GM19035 (cell line): ENCODE measurements around the gene RNU1-1.
"Not testable (repeated sequence)": the region's sequence is repeated elsewhere in the genome, so short reads cannot be mapped to it uniquely, and the experiment has no call there.

Source experiments
- ATAC-seq: cut with Tn5 transposase; IDR thresholded peaks from one replicate; pipeline ENCODE4 v1.9.1; 2021; ENCODE audit not compliant: unreplicated experiment

Gene RNU1-1

DNA sequence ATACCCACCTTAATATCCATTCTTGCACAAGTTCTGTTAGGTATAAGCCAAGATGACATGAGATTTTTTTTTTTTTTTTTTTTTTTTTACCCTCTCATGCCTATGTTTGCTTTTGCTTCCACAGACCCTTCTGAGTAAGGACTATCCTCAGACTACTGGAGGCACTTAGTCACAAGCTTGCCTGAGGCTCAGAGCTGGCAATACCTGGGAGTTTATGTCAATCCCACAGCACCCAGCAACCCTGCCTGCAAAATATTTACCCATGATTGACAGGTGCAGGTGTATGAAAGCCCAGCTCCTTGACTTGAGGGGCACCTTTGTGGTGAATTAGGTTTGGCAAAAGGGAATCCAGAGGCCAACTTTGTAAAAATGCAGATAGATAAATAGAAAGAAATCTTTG, 11.7 kb upstream of the RNU1-1 start:
- not testable (repeated sequence) for ATAC-seq

DNA sequence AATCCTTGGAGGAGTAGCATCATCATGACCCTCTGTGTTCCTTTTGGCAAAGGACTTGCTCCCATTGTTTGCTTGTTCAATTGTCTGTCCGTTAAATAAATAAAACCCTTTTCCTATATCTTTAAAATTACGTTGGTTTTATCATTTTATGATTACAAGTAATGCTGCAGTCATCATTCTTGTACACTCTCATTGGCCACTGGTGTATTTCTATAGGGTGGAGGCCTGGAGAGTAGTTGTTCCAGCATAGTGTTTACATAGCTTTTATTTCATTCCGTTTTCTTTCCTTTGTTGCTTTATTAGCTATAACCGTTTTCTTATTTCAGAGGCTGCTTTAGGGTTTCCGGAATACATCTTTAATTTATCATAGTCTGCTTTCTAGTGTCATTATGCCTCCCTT, 7.6 kb upstream of the RNU1-1 start:
- ATAC-seq = not testable (repeated sequence)

DNA sequence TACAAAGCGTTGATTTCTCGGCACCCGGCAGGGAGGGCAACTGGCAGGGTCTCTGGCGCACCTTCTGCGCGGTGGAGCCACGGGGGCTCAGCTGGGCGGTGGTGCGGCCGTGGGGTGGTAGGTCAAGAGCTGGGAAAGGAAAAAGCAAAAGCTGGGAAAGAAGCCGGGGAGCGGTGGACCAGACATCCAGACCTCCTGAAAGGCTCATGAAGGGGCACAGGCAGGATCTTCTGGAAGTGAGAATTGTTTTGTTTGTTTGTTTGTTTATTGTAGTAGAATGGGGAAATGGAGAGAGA, 7.2 kb upstream of the RNU1-1 start:
- ATAC-seq = no peak

DNA sequence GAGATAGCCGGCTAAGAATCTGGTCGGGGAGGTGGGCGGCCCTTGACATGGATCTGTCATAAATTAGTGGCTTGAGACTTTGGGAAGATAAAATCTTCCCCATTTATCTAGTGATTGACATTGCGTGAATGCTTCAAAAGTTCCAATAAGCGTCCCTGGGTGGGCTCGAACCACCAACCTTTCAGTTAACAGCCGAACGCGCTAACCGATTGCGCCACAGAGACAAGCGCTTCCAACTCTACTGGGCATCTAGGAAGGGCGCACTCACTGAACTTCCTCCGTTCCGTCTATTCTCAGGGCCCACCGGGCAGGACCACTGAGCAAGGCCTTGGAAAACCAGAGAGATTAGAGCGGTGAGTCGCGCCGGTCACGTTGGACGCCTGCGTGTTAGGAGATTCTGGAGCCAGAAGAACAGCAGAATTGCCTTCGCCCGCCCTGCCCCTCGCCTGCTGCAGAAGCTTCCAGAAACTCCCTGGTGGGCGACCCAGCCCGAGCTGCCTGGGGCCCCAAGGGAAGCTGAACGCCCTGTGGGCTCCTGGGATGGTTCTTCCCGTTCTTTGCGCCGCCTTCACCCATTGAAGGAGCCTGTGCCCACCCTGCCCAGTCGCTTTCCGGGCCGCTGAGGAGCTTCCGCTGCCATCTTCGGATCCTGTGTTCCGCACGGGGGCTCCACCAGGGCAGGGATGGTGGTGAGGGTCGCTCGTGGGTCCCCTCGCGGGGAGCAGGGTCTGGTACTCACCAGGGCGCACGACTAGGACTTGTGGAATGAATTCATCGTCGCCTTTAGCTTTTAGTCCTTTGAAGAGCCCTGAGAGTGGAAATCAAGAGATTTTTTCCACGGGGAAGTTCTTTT, 6.6 kb upstream of the RNU1-1 start:
- not testable (repeated sequence) for ATAC-seq

DNA sequence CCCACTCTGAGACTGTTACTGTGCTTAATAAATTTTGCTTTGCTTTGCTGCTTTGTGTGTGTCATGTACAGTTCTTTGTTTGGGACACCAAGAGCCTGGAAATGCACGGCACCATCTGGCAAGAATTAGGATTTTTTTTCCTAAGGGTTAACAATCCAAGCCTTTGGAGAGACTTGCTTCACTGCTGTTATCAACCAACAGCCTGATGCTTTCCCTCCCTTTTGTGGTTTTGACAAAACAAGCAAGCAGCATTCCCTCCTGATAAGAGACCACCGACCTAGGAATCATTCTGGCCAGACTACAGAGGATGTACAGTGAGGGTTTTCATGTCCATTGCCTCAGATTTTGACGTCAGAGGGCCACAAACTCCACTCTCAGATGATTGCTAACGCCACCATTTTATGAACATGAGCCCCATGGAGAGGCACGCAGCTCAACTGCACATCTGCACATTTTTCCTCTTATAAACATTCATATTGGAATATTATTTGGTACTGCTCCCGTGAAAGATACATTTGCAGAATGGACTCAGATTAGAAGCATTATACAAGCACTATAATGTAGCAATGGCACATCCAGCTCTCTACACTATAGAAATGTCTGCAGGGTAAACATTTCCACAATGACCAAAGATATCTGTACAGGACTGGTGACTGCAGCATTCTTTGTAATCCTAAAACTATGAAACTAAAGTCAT, 5.3 kb upstream of the RNU1-1 start:
- not testable (repeated sequence) for ATAC-seq

DNA sequence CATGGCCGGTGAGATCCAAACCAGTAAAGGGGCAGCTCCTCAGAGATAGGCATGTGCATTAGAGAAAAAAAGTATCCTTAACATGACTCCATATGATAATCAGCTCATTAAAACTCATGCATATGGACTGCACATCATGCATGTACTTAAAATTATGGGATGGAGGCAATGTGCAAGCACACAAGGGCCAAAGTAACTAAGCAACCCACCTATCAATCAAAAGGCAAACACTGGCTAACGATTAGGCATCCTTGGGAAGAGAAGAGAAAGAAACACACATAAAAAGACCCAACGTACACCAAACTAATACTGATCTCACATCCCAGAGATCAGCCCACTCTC, 4.8 kb upstream of the RNU1-1 start:
- not testable (repeated sequence) for ATAC-seq

DNA sequence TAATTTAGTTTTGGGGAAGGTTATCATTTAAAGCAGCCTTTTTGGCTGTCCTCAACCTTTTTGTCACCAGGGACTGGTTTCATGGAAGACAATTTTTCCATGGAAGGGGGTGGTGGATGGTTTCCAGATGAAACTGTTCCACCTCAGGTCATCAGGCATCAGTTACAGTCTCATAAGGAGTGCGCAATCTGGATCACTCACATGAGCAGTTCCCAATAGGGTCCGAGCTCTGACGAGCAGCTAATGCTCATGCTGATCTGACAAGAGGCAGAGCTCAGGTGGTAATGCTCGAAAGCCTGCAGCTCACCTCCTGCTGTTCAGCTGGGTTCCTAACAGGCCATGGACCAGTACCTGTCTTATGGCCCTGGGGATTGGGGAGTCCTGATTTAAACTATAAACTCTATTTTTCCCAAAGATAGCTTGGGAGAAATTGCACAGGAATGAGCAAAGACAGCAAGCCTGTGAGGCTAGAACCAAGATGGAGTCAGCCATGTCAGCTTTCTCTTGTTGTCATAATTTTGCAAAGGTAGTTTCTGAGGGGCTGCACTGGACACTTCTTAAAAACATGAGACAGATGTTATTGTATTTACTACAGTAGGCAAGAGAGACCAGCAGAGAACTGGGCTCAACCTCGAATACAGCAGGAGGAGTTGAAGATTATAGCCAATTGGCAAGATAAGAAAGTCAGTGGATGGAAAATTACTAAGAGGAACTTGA, 2.8 kb upstream of the RNU1-1 start:
- not testable (repeated sequence) for ATAC-seq

DNA sequence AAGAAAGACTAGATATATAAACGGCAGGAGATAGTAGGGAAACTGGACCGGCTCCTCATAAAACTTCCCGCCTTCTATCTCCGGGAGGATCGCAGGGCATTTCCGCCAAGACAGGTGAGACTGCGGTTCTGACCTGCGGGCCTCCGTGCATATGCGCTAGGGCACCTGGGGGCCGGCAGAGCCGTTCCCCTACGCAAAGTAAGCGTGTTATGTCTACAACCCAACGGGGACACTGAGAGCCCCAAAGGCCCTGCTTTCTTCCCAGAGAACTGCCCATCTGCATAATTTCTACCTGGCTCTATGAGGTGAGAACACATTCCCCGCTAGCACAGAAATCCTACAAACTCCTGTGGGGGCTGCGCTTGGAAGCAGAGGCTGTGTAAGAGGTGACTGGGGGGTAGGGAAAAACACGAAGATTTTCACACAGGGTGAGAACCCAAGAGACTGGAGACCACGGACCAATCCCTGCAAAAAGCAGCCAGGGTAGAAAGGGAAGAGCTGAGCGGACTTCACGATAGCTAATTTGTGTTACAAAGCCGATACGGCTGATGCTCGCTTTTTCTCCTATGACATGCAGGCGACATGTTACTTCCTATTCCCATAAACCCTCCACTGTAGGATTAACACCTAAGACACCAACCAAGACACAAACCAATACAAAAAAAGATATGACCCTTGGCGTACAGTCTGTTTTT, 526 bp downstream of the RNU1-1 start:
- ATAC-seq = peak; percentile 86

DNA sequence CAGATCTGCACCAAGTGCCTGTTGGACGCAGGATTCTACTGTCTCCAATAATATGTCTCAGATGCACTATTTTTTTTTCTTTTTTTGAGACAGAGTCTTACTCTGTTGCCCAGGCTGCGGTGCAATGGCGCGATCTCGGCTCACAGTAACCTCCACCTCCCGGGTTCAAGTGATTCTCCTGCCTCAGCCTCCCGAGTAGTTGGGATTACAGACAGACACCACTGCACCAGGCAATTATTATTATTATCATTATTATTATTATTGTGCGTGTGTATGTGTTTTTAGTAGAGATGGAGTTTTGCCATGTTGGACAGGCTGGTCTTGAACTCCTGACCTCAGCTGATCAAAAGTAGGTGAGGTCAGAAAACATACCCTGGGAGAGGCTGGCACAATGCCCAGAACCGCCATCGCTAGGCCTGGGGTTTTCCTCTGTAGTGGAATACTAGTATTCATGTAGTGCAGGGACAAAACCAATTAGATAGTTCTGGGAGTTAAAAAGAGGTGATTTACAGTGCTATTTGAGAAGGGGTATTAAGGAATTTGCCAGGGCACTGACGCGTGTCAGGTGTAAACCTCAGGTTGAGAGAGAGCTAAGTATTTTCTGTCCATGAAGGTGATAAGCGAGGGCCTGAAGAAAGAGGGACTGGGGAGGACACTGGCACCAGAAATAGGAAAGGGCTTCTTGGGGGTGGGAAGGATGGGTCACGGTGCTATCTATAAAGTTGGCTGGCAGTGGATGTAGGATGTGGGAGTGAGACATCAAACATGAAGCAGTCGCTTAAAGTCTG, 1.3 kb downstream of the RNU1-1 start:
- ATAC-seq = not testable (repeated sequence)

DNA sequence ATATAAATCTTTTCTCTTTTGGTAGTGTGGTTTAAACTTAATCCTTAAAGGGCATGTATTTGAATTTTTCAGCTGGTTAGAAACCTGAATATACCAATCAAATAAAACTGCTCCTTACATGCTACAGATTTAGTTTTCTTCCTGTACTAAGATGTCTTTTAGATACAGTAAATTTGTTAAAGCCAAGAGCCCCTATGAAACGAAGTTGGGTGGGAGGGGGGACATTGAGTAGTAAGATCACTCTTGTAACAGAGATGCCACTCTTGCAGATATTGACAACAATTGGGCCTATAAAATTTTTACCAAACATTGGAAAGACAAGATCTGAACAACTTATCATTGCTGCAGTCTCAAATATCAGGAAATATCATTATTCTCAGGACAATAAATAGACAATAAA, 2.2 kb downstream of the RNU1-1 start:
- not testable (repeated sequence) for ATAC-seq

DNA sequence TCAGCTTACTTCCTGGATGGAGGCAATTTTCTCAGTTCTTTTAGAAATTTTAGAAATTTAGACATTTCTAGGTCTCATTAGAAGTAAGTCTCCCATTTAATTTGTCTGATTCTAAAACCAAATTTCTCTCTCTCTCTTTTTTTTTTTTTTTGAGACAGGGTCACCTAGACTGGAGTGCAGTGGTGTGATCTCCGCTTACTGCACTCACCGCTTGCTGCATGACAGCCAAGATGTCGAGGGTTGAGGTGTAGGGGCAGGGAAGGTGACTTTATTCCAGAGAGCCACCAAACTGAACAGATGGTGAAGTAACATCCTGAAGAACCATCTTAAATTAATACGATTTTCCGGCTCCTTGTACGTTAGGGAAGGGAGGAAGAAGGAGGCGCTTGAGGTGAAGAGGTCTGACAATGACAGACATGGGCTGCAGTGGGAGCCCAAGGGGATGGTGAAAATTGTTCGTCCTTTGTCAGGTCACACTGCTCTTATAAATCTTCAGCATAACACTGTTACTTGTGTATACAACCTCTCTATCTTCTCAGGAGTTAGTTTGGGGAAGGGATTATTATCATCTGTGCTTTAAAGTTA, 5.1 kb downstream of the RNU1-1 start:
- not testable (repeated sequence) for ATAC-seq

DNA sequence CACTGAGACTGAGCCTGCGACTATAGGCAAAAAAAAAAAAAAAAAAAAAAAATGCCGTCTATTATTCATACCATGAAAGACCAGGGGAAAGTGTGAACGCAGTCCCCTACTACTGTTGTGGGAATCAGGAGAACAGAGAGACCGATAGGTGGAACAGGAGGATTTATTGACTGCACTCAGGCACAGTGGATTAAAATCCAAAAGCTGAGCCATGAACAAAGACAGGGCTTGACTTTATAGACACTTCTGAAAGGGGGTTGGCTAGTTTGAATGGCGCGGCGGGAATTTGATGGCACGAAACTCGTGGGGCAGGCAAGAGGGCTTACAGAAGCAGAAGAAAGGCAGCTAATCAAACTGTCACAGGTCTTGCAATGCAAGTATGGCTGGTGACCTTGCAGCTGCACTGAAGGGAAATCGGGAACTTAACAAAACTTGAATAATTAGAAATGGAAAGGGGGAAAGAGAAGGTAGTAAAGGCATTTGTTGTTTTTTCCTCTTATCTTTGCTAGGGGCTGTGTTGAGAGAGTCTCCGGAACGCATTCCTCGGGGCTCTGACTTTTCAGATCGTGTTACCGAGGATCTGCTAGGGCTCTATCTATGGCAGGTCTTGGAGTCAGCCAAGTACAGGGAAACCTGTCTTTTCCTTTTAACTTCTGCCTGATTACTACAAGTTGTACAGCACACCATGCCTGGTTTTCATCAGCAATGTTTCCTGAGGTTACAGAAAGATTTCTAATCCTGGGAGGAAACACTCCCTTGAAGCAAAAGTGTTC, 7.5 kb downstream of the RNU1-1 start:
- not testable (repeated sequence) for ATAC-seq

DNA sequence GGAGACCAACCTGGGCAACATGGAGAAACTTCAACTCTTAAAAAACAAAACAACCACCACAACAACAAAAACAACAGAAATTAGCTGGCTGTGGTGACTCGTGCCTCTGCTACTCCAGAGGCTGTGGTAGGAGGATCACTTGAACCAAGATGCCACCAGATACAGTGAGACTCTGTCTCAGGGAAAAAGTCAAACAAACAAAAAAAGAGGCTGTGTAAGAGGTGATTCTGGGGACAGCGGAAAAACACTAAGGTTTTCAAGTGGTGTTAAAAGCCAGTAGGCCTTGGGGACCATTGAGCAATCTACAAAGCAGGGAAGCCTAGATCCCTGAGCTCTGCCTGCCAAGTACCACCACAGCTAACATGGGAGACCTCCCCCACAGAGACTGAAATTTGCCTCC, 8.2 kb downstream of the RNU1-1 start:
- ATAC-seq = not testable (repeated sequence)

DNA sequence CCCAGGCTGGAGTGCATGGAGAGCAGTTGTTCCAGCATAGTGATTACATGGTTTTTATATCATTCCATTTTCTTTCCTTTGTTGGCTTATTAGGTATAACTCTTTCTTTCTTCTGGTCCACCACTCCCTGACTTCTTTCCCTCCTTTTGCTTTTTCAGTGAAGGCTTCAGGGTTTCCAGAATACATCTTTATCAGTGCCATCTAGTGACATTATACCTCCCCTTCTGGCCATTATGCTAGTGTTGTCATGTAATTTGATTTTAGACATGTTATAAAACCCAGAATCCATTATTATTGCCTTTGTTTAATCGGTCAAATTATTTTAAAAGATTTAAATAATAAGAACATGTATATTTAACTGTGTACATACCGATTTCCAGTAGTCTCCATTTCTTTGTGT, 10.6 kb downstream of the RNU1-1 start:
- ATAC-seq = no peak

DNA sequence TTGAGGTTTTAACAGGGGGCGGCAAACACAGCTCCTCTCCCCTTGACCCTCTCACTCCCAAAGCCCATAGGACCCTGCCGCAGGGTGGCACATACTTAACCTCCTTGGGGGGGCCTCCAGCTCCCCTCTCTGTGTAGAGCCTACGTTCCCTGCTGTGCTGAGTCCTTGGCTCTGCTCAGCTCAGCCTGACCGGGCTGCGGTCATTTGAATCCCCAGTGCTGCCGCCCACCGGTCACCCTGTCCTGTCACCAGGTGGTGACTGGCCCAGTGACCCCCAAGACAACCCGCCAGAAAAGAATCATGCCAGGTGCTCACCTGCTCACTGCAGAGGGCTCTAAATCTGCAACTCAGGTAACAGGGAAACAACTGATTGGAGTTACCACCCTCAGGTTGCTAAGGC, 12.6 kb downstream of the RNU1-1 start:
- not testable (repeated sequence) for ATAC-seq

DNA sequence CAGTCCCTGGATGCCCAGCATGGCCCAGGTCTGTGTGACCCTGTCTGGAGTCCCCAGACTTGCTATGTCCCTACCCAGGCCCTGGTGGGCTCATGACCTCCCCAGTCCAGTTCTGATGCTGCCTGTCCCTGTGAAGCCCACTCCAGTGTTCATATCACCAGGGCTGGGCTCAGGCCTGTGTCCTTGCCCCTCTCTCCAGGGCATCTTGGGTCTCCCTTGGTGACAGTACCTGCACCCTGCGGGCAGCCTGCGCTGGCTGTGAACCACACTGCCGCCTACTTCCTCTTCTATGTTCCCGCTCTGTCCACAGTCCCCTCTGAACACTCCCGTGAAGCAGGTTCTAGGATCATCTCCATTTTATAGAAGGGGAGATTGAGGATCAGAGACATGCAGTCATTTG, 13.1 kb downstream of the RNU1-1 start:
- ATAC-seq = not testable (repeated sequence)

DNA sequence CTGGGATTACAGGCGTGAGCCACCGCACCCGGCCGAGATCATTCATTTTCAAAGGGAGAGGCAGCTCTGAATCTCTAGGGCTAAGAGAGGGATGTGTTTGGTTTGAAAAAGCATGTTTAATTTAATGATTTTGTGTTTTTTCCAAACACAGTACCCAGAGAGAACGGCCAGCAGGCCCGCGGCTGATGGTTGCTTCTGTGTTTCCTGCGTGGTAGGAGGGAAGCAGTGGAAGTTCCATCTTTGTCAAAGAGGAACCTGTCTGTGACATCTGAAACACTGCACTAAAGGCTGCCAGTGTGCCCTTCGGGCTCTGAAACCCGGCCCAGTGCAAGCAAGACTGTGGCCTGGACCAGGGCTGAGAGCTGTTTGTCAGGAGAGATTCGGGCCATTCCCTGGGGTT, 13.6 kb downstream of the RNU1-1 start:
- ATAC-seq = not testable (repeated sequence)

DNA sequence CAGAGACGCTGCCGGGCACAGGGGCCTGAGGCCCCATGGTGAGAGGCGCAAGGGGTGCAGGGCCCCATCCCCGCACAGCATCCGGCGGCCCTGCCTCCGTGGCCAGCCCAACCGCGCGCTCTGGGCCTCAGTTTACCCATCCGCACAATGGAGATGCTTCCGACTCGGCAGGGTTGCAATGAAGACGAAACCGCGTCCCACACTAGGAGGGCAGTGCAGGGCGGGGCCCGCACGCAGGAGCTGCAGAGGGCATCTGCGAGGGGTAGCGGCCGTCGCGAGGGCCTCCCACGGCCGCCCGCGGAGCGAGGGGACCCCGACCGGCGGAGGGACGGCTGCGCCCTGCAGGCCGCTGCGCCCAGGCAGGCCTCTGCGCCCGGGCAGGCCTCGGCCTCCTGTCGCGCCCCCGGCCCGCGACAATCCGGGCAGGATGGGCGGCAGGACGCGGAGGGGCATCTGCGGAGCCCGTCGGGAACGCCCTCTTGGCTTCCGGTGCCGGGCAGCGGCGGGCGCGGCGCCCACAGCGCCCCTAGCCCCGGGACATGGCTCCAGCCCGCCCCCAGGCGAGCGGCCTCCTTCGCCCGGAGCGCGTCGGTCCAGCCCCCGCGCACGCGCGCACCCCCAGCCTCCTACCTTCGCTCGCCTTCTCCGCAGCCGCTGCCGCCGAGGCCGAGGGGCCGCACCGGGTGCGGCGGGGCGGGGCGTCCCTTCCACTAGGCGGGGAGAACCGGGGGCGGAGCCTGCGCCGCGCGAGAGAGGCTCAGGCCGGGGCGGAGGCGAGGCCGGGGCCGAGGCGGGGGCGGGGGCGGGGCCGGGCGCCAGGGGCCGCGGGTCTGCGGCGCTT, 15.3 kb downstream of the RNU1-1 start:
- ATAC-seq = peak; percentile 88

DNA sequence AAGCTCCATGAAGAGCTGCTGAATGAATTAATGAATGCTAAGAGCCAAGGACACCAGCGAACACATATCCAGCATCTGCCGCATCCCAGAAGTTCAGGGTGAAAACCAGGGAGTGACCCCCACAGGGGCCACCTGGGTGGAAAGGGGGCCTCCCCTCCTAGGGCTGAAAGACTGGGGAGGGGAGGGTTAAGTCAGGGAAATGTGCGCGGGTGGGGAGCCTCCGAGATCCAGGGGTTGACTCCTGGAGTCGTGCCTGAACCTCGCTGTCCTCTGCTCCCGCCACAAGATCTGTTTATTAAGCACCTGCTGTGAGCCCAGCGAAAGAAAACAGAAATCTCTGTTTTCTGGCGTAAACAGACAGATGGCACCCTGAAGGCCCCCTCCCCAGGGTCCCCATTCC, 16.0 kb downstream of the RNU1-1 start:
- ATAC-seq = not testable (repeated sequence)
